Suppressor macrophage treated with lipopolysaccharide for 1 hour (primary cell): ENCODE data around the gene CACNB4.
A peak's percentile ranks its signal among the peaks of the same experiment; 100 is the strongest.
"Not testable (repeated sequence)": the region's sequence is repeated elsewhere in the genome, so short reads cannot be mapped to it uniquely, and the experiment has no call there.

Experiments
- DNase-seq, 3 donors: peaks; one replicate each; pipeline ENCODE4 v3.0.0-alpha.2; 2020 to 2022

Gene CACNB4

DNA sequence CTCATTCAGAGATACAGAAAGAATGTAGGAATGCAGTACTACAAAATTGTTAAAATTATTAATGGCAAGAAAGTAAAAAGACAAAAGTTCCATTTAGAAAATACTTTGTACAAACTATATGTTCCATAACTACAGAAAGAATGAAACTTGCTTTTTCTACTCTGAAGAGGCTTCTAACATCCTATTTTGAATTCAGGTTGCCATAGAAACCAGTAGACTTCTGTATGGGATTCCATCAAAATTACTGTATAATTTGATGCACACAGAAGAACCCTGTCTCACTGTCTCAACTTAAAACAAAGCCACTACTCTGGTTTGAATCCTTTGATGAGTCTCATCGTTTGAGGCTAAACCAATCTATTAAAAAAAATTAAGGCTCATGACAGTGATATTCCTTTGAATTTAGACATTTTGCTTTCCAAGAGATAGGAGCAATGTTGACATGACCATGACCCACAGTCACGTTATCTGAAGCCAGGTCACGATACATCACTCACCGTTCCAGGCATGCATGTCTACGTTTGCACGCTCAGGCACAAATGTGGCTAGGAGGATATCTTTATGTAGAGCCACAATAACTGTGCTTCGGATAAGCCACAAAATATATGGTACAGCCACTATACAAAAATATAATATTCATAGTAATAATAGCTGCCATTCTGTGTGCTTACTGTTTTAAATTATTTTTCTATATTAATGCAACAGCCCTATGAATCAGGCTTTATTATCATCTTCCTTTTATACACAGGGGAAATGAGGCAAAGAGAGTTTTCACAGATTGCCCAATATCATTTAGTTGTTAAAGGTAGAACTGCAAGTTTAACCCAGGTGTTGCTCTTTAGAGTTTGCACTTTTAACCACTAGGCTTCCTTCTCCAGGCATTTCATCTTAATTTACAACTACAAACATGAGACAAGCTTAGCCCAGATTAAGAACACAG is 82.4 kb downstream of the CACNB4 start:
- no peak for DNase-seq

DNA sequence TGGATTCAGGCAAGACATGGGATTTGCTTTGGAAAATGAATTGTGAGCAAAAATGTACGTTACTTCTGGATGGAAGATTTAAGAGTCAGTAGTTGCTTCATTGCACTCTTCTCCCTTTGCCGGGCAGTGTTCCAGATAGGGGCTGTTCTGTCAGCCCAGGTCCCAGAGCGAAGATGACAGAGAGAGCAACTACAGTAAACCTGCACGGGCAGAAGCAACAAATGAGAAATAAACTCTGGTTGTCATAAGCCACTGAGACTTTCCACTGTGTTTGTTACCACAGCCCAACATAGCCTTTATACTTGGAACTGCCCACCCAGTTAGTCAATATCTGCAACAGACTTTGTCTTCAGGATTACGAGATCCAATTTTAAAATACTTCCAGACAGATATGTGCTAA is 83.3 kb downstream of the CACNB4 start:
- DNase-seq, result no peak

DNA sequence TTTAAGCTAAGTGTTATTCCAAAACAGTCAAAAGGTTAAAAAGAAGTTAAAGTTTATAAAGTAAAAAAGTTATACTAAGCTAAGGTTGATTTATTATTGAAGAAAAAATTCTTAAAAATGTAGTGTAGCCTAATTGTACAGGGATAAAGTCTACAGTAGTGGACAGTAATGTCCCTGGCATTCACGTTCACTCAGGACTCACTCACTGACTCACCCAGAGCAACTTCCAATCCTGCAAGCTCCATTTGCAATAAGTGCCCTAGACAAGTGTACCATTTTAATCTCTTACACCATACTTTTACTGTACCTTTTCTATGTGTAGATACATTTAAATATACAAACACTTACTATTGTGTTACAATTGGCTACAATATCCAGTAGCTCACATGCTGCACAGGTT is 86.1 kb downstream of the CACNB4 start:
- DNase-seq, result no peak

DNA sequence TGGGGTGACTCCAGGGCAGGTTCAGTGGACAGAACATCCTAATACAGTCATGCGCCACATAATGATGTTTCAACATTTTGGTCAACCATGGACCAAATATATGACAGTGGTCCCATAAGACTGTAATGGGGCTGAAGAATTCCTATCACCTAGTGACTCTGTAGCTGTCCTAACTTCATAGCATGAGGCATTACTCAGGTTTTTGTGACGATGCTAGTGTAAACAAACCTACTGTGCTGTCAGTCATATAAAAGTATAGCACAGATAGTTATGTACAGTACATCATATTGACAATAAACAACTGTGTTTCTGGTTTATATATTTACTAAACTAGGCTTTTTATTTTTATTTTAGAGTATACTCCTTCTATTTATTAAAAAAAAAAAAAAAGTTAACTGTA is 87.1 kb downstream of the CACNB4 start:
- no peak for DNase-seq

DNA sequence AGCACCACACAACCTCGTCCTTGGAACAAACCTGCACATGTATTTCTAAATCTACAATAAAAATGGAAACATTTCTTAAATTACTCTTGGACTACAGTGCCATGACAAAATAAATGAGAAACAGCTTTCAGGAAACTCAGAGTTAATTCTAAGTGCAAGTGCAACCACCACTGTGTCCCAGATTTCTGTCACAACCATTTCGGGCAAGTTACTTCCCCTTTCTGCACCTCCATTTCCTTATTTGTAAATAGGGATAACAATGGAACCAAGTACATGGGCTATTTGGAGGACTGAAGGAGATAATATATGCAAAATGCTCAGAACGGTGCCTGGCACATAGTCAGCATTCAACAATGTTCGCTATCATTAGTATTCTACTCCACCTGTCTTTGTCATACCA is 93.2 kb downstream of the CACNB4 start:
- DNase-seq, result peak; percentile 51 to 68 (median 64)

DNA sequence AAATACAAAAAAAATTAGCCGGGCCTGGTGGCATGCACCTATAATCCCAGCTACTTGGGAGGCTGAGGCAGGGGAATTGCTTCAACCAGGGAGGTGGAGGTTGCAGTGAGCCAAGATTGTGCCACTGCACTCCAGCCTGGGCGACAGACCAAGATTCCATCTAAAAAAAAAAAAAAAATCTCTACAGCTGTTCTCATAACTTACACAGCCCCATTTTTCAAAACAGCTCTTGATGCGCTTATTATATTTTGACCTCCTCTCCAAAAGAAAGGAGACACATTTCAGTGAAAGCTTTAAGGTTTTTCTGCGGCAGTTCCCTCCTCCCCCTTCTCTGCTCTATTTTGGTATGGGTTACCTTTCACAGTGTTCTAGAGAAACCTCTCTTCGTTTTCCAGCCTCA is 95.6 kb downstream of the CACNB4 start:
- not testable (repeated sequence) for DNase-seq

DNA sequence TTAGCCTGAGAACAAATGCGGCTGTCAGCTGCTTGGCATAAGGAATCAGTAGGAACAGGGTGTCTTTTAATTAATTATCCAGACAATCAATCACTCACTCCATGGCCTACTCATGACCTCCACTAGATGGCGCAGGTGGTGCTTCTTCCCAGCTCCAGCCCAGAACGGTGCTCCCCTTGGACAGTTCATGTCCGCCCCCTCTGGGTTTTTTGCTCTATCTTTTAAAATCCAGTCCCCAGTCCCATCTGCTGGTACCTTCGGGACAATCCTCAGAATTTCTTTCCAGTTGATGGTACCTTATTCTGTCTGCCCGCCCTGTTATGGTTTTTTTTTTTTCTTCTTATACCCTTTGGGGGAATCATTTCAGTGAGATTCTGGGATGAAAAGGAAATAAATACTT is 99.8 kb downstream of the CACNB4 start:
- DNase-seq, result peak; percentile 77 to 86 (median 77)

DNA sequence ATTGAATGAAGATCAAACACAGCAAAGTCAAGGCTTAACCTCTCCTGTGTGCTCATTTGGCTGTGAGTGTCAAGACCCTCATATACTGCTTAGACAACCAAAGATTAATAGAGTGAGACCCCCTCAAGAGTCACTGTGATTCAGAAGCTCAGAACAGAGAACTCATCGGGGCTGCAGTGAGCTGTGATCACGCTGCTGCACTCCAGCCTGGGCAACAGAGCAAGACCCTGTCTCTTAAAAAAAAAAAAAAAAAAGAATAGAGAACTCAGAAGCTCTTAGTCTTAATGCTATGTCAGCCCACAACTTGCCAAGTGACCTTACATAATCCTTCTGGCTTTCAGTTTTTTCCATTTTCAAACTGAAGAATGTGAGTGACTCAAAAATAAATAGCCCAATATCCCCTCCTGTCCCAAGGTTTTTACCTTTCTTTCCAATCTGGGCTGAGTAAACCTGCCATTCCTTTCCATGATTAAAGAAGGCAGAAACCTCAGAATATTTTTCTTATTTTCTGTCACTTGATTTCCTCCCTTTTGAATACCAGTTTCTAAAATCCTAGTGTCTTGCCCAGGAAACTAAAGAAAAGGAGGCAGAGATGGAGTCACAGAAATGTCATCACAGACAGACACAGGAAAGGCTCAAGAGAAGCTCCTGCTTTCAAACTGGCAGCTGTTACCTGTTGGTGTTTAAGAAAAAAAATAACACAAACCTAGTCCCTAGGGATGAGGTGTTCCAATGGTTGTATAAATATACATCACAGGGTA is 102.4 kb downstream of the CACNB4 start:
- DNase-seq, result peak; percentile 19 to 30 (median 27)

DNA sequence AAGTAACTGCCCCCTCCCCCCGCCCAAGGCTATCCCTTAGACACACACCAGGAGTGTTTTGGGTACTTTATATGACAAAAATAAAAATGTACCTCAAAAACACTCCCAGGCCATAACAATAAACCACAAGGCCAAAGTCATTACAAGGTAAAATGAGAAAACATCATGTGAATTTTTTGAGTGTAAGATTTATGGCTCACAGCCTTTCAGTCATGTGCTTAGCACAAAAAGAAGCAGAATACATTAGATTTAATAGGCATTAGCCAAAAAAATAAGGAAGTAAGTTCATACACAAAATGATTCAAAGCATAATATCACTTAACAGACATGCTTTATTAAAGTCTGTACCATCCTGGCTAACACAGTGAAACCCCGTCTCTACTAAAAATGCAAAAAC is 103.7 kb downstream of the CACNB4 start:
- DNase-seq, result peak in 1 of 3 donors; percentile 27

DNA sequence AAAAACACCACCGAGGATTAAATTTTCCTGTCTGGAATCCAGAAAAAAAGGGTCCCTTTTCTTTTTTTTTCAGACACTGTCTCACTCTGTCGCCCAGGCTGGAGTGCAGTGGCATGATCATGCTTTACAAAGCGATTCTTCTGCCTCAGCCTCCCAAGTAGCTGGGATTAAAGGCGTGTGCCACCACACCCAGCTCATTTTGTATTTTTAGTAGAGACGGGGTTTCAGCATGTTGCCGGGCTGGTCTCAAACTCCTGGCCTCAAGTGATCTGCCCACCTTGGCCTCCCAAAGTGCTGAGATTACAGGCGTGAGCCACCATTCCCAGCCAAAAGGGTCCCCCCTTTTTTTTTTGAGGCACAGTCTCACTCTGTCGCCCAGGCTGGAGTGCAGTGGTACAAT is 104.7 kb downstream of the CACNB4 start:
- not testable (repeated sequence) for DNase-seq

DNA sequence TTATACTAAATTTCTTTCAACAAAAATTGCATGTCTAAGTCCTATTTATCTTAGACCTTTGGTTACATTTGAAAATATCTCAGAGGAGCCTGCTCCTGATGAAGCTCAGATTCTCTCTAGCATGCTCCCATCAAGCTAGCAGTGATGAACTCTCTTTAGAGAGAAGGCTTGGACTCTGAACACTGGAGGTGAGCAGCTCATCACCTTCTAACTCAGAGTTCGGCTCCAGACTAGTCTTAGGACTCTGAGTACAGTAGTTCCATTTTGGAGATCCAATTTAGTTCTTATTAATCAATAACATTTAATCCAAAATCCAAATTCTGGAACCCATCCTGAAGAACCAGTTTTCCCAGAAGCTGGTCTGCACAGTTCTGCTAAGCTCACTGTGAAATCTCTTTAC is 107.8 kb downstream of the CACNB4 start:
- no peak for DNase-seq

DNA sequence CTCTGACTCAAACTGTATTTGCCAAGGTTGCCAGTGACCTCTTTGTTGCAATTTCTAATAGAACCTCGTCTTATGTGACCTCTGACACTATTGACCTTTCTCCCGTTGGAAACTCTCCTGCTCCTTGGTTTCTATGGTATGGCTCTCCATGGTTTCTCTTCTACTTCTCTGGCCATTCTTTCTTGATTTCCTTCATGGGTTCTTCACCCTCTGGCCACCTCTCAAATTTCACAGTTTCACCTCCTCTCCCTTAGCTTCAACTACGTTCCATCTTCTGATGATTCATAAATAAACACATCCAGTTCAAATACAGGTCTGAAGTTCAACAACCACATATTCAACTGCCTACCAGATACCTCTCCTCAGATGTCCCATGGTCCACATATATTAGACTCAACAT is 109.5 kb downstream of the CACNB4 start:
- DNase-seq, result no peak

DNA sequence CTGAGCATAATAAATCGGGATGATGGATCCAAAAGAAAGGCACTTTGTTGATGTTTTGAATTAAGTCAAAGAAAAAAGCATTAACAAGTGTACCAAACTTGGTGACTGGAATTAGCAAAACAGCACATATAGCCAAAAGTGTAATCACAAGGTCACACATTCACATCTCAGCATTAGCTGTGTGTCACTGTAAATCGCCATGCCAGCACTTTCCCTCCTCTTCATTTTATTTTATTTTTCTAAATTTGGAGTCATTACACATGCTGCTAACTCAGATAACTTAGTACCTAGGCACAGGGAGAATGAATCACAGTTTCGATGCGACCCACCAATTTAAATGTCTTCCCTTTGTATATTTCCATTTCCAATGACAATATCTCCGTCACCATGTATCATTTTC is 111.4 kb downstream of the CACNB4 start:
- DNase-seq, result no peak

DNA sequence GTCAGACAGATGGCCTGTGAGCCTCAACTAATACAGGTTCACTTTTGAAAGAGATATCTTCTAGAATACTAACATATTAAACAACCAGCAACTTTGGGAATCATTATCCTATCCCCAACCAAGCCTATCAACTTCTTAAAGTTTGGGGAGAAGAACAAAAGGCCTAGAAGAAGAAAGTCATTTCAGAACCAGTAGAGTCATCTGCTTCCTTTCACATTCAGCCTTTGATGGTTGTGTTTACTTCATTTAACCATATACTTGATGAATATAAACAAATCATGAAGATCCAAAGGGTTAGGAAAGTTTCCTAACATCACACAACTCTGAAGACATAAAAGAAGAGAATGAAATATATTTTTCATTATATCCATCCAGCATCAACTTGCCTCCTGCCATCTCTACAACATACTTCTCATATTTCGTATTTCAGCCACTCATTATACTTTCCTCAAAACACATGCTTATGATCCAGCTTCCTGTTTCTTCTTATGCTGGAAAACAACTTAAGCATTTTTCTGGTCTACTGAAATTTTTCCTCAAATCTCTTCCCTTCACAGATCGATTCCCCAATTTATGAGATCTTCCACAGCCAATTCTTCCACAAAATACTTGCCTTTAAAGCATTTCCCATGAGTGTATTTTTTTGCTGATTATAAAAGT is 114.3 kb downstream of the CACNB4 start:
- DNase-seq, result peak in 2 of 3 donors; percentile 22 to 30

DNA sequence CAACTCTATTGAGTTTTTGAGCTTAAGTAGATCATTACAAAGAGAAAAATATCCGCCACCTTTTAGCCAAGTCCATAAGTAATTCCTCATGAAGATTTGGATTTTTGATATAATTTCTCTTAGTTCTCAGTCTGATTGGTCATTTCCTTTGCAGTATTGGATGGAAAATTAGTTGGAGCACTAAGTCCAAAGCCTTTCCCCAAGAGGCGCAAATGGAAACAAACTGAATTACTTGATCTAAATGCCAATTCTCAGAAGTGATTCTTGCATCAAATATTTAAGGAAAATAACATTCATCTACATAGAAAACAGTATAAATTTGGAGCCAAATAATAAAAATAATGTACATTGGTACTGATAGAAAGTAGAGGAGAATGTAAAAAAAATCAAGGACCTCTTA is 115.6 kb downstream of the CACNB4 start:
- DNase-seq, result no peak

DNA sequence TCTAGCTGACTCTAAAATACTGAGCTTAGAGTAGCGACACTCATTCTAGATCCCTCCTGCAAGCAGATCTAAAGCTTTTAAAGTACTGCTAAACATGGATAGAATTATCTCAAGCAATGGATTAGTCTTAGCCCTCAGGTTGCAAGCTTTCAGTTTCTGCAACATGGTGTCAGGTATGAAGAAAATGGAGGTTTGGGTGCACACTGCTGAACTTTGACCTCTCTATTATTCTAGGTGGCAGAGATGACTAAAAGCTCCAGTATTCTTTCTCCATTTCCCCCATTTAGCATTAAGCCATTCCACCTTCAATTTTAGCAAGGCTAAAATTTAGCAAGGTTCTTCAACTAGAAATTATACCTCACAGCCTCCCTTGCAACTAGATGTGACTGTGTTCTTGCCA is 117.0 kb downstream of the CACNB4 start:
- DNase-seq, result no peak

DNA sequence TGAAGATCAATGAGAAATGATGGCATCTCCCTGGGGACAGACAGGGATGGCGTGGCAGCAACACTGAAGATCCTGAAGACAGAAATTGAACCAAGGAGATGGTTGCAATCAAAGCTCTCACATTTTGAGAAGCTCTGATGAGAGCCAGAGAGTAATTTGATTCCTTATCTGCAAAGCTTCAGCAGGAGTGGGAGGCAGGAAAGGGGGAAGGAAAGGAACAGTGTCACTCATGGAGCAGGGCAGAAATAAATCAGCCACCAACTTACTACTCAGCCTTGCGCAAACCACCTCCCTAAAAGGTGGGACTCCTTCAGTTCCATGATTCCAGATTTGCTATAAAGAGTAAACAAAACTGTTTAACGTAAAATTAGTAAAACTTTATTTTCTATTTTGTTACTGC is 119.2 kb downstream of the CACNB4 start:
- peak in 2 of 3 donors; percentile 6 to 32 for DNase-seq

DNA sequence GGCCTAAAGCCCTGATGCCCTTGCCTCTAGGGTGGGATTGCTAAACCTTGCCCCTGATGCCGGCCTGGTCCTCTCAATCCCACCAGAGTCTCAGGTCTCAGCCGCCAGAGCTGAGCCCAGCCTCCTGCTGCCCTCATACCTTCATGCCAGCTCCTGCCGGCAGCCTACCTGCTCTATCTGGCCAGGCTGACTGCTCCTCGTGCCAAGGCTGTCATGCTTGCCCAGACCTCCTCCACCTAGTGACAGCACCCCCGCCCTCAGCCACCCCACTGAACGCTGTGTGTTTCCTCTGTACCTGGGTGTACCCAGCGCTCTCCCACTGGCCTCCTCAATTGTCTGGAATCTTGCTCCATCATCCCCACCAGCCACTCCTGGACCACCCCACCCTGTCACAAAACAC is 120.1 kb downstream of the CACNB4 start:
- DNase-seq, result no peak

DNA sequence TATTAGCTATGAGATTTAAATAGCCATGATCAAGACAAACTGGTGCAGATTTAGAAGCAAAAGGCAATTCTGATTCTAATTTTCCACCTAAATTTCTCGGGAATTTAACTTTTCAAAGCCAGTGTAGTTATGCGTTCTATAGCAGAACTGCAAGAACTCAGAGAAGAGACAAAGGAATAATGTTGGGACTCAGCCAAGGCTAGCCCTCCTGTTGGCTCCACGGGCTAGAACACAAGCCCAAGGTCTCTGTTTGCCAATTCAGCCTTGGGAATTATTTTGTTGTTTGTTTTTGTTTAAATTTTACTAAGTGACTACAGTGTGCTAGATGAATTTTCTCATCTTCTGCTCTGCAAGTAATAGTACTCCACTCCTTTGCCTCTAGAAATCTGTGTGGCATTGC is 121.2 kb downstream of the CACNB4 start:
- DNase-seq, result no peak

DNA sequence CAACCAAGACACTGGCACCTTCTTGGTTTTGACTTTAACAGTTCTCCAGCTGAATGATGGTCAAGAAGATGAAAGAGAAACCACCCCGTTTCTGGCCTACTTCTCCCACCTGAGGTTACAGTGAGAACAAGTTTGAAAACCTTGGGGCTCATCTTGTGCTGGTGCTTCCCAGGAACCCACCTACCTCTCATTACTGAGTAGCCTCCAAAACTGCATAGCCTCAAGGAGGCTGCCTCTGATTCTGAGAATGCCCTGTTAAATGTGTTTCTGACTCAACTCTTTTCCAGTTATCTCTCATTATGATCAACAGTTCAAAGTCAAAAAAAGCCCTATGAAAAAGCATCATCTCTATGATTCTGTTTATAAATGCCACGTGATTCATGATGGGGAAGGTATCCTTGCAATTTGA is 121.9 kb downstream of the CACNB4 start:
- DNase-seq, result no peak

DNA sequence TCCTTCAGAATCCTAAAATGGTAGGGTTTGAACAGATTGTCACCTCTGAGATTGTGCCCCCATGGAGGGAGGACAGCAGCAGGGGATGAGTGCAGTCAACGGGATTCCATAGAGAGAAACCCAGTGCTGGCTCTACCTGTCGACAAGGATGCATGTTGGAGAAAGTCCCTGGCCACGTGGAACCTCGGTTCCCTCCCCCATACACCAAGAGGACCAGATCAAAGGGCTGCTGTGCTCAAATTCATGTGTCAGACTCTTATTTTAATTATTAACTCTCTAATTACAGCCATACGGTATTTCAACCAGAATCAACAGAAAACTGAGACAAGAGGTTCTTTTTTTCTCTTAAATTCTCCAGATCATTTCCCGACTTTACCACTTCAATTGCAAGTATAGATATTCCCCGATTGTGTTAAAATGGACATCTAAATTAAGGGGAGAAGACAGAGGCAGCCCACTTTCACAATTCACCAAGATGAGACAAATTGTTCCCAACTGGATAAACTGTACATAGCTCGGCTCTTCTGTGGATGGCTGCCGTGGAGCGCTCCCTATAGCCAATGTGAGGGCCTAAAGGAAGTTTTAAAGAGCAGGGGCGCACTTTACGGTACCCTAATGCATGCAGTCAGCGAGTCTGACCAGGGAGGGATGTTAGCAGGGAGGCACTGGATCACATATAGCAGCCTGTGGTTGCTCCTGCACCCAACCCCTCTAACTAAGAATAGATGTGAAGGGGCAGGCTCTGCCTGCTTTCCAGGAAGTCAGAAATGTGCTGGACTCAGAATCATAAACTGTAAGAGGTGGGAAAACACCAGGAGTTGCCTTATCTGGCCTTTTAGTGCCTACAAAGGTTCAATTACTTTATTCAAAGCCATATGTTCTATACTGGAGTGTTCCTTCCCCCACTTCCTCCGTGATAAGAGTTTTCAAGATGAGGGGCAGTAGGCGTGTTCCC is 123.1 kb downstream of the CACNB4 start:
- no peak for DNase-seq

DNA sequence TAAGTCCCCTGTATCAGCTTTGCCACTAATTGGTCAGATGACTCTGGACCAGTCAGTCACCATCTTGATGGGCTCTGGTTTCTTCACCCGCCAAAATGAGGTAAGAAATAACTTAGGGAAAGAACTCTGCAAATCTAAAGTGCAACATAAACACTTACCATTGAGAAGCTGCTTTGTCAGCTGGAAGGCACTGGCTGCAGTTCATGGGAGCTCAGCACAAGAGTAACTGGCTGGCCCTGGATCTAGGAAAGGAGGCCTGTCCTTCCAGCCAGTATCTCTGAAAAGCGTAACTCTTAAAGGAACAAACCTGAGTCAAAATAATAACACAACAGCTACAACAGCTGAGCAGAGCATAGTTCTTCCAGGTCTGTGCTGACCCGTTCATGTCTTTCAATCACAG is 123.9 kb downstream of the CACNB4 start:
- DNase-seq, result no peak

DNA sequence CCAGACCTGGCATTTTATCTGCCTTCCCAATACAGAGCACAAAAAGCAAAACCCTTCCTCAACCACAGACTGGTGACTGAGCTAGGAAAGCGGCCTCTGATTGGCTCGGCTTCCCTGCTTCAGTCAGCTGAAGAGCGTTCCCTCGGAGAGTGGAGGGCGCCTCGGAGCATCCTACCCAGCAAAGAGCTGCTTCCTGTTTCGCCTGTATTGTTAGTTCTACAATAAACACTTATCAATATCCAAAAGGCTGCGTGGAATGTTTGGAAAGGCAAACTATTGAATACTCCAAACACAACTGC is 125.0 kb downstream of the CACNB4 start:
- DNase-seq, result peak in 2 of 3 donors; percentile 7 to 18
